GM12878 (cell line): Measurements from ENCODE around the gene ALMS1. TPM values are rescaled to one million over a fixed set of nuclear protein-coding genes. Genes with fewer than 3 reads are reported as not detected.
A peak's percentile ranks its signal among the peaks of the same experiment; 100 is the strongest.
"Not testable (repeated sequence)": the region's sequence is repeated elsewhere in the genome, so short reads cannot be mapped to it uniquely, and the experiment has no call there.

Source experiments
- ATAC-seq: fragments of 200-7000 bp; cut with Tn5 transposase; 3 replicates; pipeline ENCODE4 v1.9.1; 2020; ENCODE audit warnings: mild to moderate bottlenecking, moderate library complexity
- BruUV-seq: library from RNA; stranded (reverse); fragments of 400-500 nt; replicated peaks from 2 replicates; lab custom pipeline; 2021; lab: Mats Ljungman, UMichigan
- CTCF ChIA-PET: fragments of 300-600 bp; sonication (Branson Sonifier 250); formaldehyde crosslinking; extraction: SDS; loops from one replicate; lab custom pipeline; 2021; ENCODE audit warnings: inconsistent platforms; lab: Yijun Ruan, JAX
- POLR2A ChIA-PET: fragments of 350-600 bp; formaldehyde crosslinking; extraction: SDS; loops from one replicate; lab custom pipeline; 2021; ENCODE audit warnings: inconsistent platforms; lab: Charles Lee
- RAD21 ChIA-PET: fragments of 300-600 bp; sonication (Branson Sonifier 250); formaldehyde crosslinking; loops from one replicate; lab custom pipeline; 2023; ENCODE audit warnings: antibody characterized with exemption; ENCODE audit not compliant: unreplicated experiment; lab: Charles Lee
- SMC1A ChIA-PET: fragments of 300-600 bp; sonication (Branson Sonifier 250); formaldehyde crosslinking; loops from one replicate; lab custom pipeline; 2023; ENCODE audit not compliant: unreplicated experiment, uncharacterized antibody; lab: Charles Lee
- DNase-seq: peaks from one replicate; pipeline ENCODE4 v3.0.0-alpha.2; 2011; ENCODE audit warnings: low read depth, low spot score
- FAIRE-seq: peaks from 3 replicates; lab custom pipeline; 2011; peaks lifted over from hg19 to GRCh38; lab: Jason Lieb, UNC
- H2AFZ ChIP-seq: 2 replicates; pipeline ENCODE4 v1.6.0; 2011; ENCODE audit warnings: low read depth, low read length, control low read depth; ENCODE audit not compliant: control insufficient read depth
- H3K27ac ChIP-seq: 2 replicates; pipeline ENCODE4 v1.5.1; 2011; ENCODE audit warnings: control low read depth; ENCODE audit not compliant: control insufficient read depth, insufficient read depth
- H3K27me3 ChIP-seq, 2 experiments: replicated peaks in 1 of 2; 2 replicates each; pipeline versions ENCODE4 v1.6.0 to v1.6.1; 2011; ENCODE audit warnings: low read length in 1 of 2; ENCODE audit not compliant: control insufficient read depth in 2 of 2, insufficient read depth in 2 of 2
- H3K36me3 ChIP-seq, 2 experiments: 2 replicates each; pipeline ENCODE4 v1.5.1; 2011; ENCODE audit warnings: low read length in 1 of 2; ENCODE audit not compliant: control insufficient read depth in 2 of 2, insufficient read depth in 2 of 2
- H3K4me1 ChIP-seq: 2 replicates; pipeline ENCODE4 v1.6.1; 2011; ENCODE audit warnings: mild to moderate bottlenecking, low read length, moderate library complexity, mixed read lengths; ENCODE audit not compliant: control insufficient read depth, insufficient read depth
- H3K4me2 ChIP-seq: 2 replicates; pipeline ENCODE4 v1.6.0; 2011; ENCODE audit warnings: control low read depth; ENCODE audit not compliant: control insufficient read depth, insufficient read depth
- H3K4me3 ChIP-seq: fragments of 200-600 bp; sonication (generic); 2 replicates; pipeline ENCODE4 v1.5.1; 2016
- H3K79me2 ChIP-seq: 2 replicates; pipeline ENCODE4 v1.6.0; 2011; ENCODE audit warnings: low read length; ENCODE audit not compliant: control insufficient read depth, insufficient read depth
- H3K9ac ChIP-seq: 2 replicates; pipeline ENCODE4 v1.8.0; 2011; ENCODE audit warnings: low read length, control low read depth, mixed read lengths; ENCODE audit not compliant: control insufficient read depth, insufficient read depth
- H3K9me3 ChIP-seq: replicated peaks from 3 replicates; pipeline ENCODE4 v1.5.1; 2011; ENCODE audit warnings: mild to moderate bottlenecking, low read length; ENCODE audit not compliant: control insufficient read depth, insufficient read depth
- H4K20me1 ChIP-seq: 2 replicates; pipeline ENCODE4 v1.6.0; 2011; ENCODE audit not compliant: control insufficient read depth, insufficient read depth
- ATF7 ChIP-seq: fragments of 450-650 bp; IDR thresholded peaks from 2 replicates; pipeline ENCODE4 v1.6.1; 2016; ENCODE audit warnings: low read depth, mild to moderate bottlenecking
- IRF4 ChIP-seq: IDR thresholded peaks from 2 replicates; pipeline ENCODE4 v1.6.1; 2011; ENCODE audit warnings: low read depth, low read length
- JUNB ChIP-seq: IDR thresholded peaks from 2 replicates; pipeline ENCODE4 v1.6.1; 2016; ENCODE audit warnings: antibody characterized with exemption, mild to moderate bottlenecking
- NBN ChIP-seq: fragments of 450-650 bp; IDR thresholded peaks from 2 replicates; pipeline ENCODE4 v1.6.1; 2016
- RUNX3 ChIP-seq: IDR thresholded peaks from 2 replicates; pipeline ENCODE4 v1.6.1; 2012; ENCODE audit warnings: low read length, inconsistent platforms
- ZNF384 ChIP-seq: IDR thresholded peaks from 2 replicates; pipeline ENCODE4 v1.6.1; 2012; ENCODE audit warnings: low read depth, mild to moderate bottlenecking, low read length, improper control_type of control experiment, borderline replicate concordance
- WGBS: methylation state at CpG from one replicate; pipeline ENCODE4 v1.1.6; 2016; ENCODE audit warnings: low lambda C conversion rate; ENCODE audit not compliant: insufficient replicate concordance, insufficient coverage; ENCODE audit errors: missing lambda C conversion rate; 5-methylcytosine and 5-hydroxymethylcytosine counted together
- in situ Hi-C: fragments of 300-500 bp; cut with MboI; formaldehyde crosslinking; loops from 9 replicates; pipeline ENCODE4 v1.14.3; 2018; ENCODE audit warnings: mixed read lengths
- intact Hi-C: fragments of 100-400 bp; cut with micrococcal nuclease; formaldehyde crosslinking; loops from one replicate; pipeline ENCODE4 v1.14.2; 2022; ENCODE audit not compliant: unreplicated experiment
- polyA plus RNA-seq, 11 experiments: library from polyadenylated mRNA; depleted of rRNA in 4 of 11; unstranded in 6 of 11; stranded (reverse) in 5 of 11; fragments of >200 nt; fragmentation: Nextera tagmentation in 4 of 11; fragmentation: Illumina TruSeq in 1 of 11; extraction: Ambion mirVana in 4 of 11; extraction: Trizol in 1 of 11; gene quantifications; 1 replicate in 1 of 11; 2 replicates in 10 of 11; pipeline versions ENCODE4 v1.2.1 to v1.2.3, GENCODE V29; 2011 to 2016; ENCODE audit warnings: inconsistent platforms in 2 of 11, missing spikeins in 2 of 11, low read depth in 1 of 11
- total RNA-seq, 4 experiments: library from RNA; depleted of rRNA in 3 of 4; stranded (reverse); fragments of >200 nt in 3 of 4; fragmentation: Illumina TruSeq in 1 of 4; extraction: Trizol in 1 of 4; gene quantifications; 2 replicates each; pipeline versions ENCODE4 v1.2.1 to v1.2.3, GENCODE V29; 2013 to 2021
- TF ChIP-seq, protein P1 (sequence below): IDR thresholded peaks from 2 replicates; pipeline ENCODE4 v1.6.1; 2012; ENCODE audit warnings: low read length, inconsistent platforms

The ALMS1 gene
- total and polyA plus RNA-seq, 10 of the 15 experiments (the other 5 are each of a cell fraction or from before 2014, with no cell fraction given) = 1.1 to 25.8 (median 10.6) TPM

- BruUV-seq, H3K9me3 ChIP-seq, in situ Hi-C loops, H3K36me3 ChIP-seq, RAD21 ChIA-PET, H2AFZ ChIP-seq, POLR2A ChIA-PET, H3K9ac ChIP-seq, H3K4me1 ChIP-seq, H4K20me1 ChIP-seq, H3K79me2 ChIP-seq, H3K4me3 ChIP-seq, H3K27me3 ChIP-seq: not testable (repeated sequence)
- SMC1A ChIA-PET = interaction anchor here (0.6 to 1.3 kb wide), 3 partner anchors 12 to 30 kb away, joined by 3 read pairs; no protein-coding TSS in a partner anchor
- 14% methylated on average over 4 of the region's 4 CpGs for WGBS
- ATAC-seq = peak; percentile 93
- peak; percentile 21 for DNase-seq
- CTCF ChIA-PET = interaction anchor here (0.5 to 1.5 kb wide), 2 partner anchors 42 to 216 kb away, joined by 3 to 4 read pairs; no protein-coding TSS in a partner anchor
- Histone ChIP-seq H3K4me2 (peak overlapping the region; percentile 22; the same call in 1 of the 2 replicates), H3K27ac (peak overlapping the region; percentile 37; the same call in 1 of the 2 replicates)
- intact Hi-C loops = loop anchor here (10.0 kb wide), 1 partner anchor 218 kb away; the partner anchor contains the start of gene ALMS1
- TF ChIP-seq ATF7 (peak; percentile 49; the same call in 1 of the 2 replicates), IRF4 (0 out of 2 replicates have a peak, but pooled peaks have one; percentile 22), RUNX3 (peak; percentile 6; the same call in 1 of the 2 replicates), JUNB (peak; percentile 73), ZNF384 (peak; percentile 71), NBN (0 out of 2 replicates have a peak, but pooled peaks have one; percentile 26)
- TF ChIP-seq, protein P1, sequence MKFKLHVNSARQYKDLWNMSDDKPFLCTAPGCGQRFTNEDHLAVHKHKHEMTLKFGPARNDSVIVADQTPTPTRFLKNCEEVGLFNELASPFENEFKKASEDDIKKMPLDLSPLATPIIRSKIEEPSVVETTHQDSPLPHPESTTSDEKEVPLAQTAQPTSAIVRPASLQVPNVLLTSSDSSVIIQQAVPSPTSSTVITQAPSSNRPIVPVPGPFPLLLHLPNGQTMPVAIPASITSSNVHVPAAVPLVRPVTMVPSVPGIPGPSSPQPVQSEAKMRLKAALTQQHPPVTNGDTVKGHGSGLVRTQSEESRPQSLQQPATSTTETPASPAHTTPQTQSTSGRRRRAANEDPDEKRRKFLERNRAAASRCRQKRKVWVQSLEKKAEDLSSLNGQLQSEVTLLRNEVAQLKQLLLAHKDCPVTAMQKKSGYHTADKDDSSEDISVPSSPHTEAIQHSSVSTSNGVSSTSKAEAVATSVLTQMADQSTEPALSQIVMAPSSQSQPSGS = peak; percentile 54
- peak; percentile 76 for FAIRE-seq
Observed at GRCh38 chr2:73603099-73603588, 217.5 kb downstream of the ALMS1 start.

- BruUV-seq, H3K27me3 ChIP-seq, H3K36me3 ChIP-seq, H3K4me2 ChIP-seq, H3K4me3 ChIP-seq, RAD21 ChIA-PET, H3K9me3 ChIP-seq, CTCF ChIA-PET, ATAC-seq, in situ Hi-C loops, POLR2A ChIA-PET, H2AFZ ChIP-seq, H3K27ac ChIP-seq, H3K4me1 ChIP-seq, FAIRE-seq, H4K20me1 ChIP-seq, DNase-seq, H3K79me2 ChIP-seq, H3K9ac ChIP-seq, SMC1A ChIA-PET: not testable (repeated sequence)
- 97% methylated on average over 2 of the region's 2 CpGs for WGBS
- intact Hi-C loops = loop anchor here (10.0 kb wide), 1 partner anchor 220 kb away; the partner anchor contains the start of gene ALMS1
Observed at GRCh38 chr2:73604589-73604988, 219.0 kb downstream of the ALMS1 start.
